Endothelial cell of umbilical vein (primary cell): ENCODE data around the gene URI1. TPM values are rescaled to one million over a fixed set of nuclear protein-coding genes. Genes with fewer than 3 reads are reported as not detected.

ENCODE experiments used
- BruUV-seq: library from RNA; stranded (reverse); fragments of 400-500 nt; replicated peaks from 2 replicates; lab custom pipeline; 2021; lab: Mats Ljungman, UMichigan
- CTCF ChIA-PET: fragments of 300-600, 350-600 bp; sonication (Branson Sonifier 250); formaldehyde crosslinking; loops from one replicate; lab custom pipeline; 2021; ENCODE audit warnings: antibody characterized with exemption, inconsistent platforms; lab: Charles Lee
- POLR2A ChIA-PET: fragments of 300-600, 350-600 bp; sonication (Branson Sonifier 250); formaldehyde crosslinking; loops from one replicate; lab custom pipeline; 2021; ENCODE audit warnings: antibody characterized with exemption, inconsistent platforms; lab: Charles Lee
- DNase-seq: peaks from one replicate; pipeline ENCODE4 v3.0.0-alpha.2; 2011; ENCODE audit warnings: low read depth, low spot score
- FAIRE-seq: peaks from 2 replicates; lab custom pipeline; 2011; peaks lifted over from hg19 to GRCh38; lab: Jason Lieb, UNC
- H2AFZ ChIP-seq: 2 replicates; pipeline ENCODE4 v1.6.0; 2012; ENCODE audit warnings: low read depth, low read length, control low read depth, inconsistent platforms
- H3K27ac ChIP-seq: 2 replicates; pipeline ENCODE4 v1.5.1; 2011; ENCODE audit warnings: low read depth, mild to moderate bottlenecking, control low read depth, low read length, moderate library complexity; ENCODE audit not compliant: insufficient read depth
- H3K27me3 ChIP-seq, 2 experiments: 2 replicates each; pipeline versions ENCODE4 v1.6.0 to v1.6.1; 2011; ENCODE audit warnings: low read length in 2 of 2, mixed read lengths in 1 of 2; ENCODE audit not compliant: control insufficient read depth in 2 of 2, insufficient read depth in 2 of 2
- H3K36me3 ChIP-seq, 2 experiments: 2 replicates in 1 of 2; 3 replicates in 1 of 2; pipeline ENCODE4 v1.5.1; 2011; ENCODE audit warnings: low read length in 2 of 2, mild to moderate bottlenecking in 1 of 2, moderate library complexity in 1 of 2; ENCODE audit not compliant: control insufficient read depth in 2 of 2, insufficient read depth in 2 of 2; ENCODE audit errors: extremely low read depth in 1 of 2
- H3K4me1 ChIP-seq: 3 replicates; pipeline ENCODE4 v1.5.1; 2011; ENCODE audit warnings: mild to moderate bottlenecking, low read length; ENCODE audit not compliant: control insufficient read depth, insufficient read depth; ENCODE audit errors: extremely low read depth
- H3K4me2 ChIP-seq: 2 replicates; pipeline ENCODE4 v1.6.1; 2011; ENCODE audit warnings: low read length, control low read depth, mixed read lengths; ENCODE audit not compliant: insufficient read depth
- H3K4me3 ChIP-seq, 3 experiments: fragments of 200-600 bp in 1 of 3; sonication (generic), shearing (Covaris generic) in 1 of 3; replicated peaks in 1 of 3; 2 replicates each; pipeline ENCODE4 v1.5.1; 2011 to 2016; ENCODE audit warnings: control low read depth in 3 of 3, low read length in 3 of 3, mild to moderate bottlenecking in 2 of 3, inconsistent platforms in 1 of 3, low read depth in 1 of 3, moderate library complexity in 1 of 3; ENCODE audit not compliant: insufficient read depth in 1 of 3
- H3K79me2 ChIP-seq: 2 replicates; pipeline ENCODE4 v1.6.0; 2012; ENCODE audit warnings: low read length, inconsistent platforms; ENCODE audit not compliant: control insufficient read depth, insufficient read depth
- H3K9ac ChIP-seq: replicated peaks from 2 replicates; pipeline ENCODE3; 2011; ENCODE audit warnings: low read length, control low read depth; ENCODE audit not compliant: insufficient read depth; ENCODE audit errors: extremely low read depth
- H3K9me1 ChIP-seq: replicated peaks from 3 replicates; pipeline ENCODE4 v1.6.0; 2011; ENCODE audit warnings: mild to moderate bottlenecking, low read length; ENCODE audit not compliant: control insufficient read depth, insufficient read depth; ENCODE audit errors: extremely low read depth
- H3K9me3 ChIP-seq: replicated peaks from 2 replicates; pipeline ENCODE4 v1.5.1; 2012; ENCODE audit warnings: low read length, inconsistent platforms; ENCODE audit not compliant: control insufficient read depth, insufficient read depth
- H4K20me1 ChIP-seq: replicated peaks from 2 replicates; pipeline ENCODE3; 2011; ENCODE audit warnings: mild to moderate bottlenecking, low read length; ENCODE audit not compliant: control insufficient read depth, insufficient read depth; ENCODE audit errors: extremely low read depth
- EZH2 ChIP-seq: IDR thresholded peaks from 2 replicates; pipeline ENCODE4 v1.6.1; 2012; ENCODE audit warnings: borderline replicate concordance, low read depth, mild to moderate bottlenecking, moderate library complexity, low read length, inconsistent platforms; ENCODE audit not compliant: severe bottlenecking
- FOS ChIP-seq: IDR thresholded peaks from 2 replicates; pipeline ENCODE4 v1.6.1; 2011; ENCODE audit warnings: mild to moderate bottlenecking, low read length, moderate library complexity, borderline replicate concordance; ENCODE audit not compliant: insufficient read depth
- GATA2 ChIP-seq: IDR thresholded peaks from 2 replicates; pipeline ENCODE4 v1.7.0; 2011; ENCODE audit warnings: low read depth, mild to moderate bottlenecking, moderate library complexity, mixed read lengths, low read length; ENCODE audit not compliant: insufficient read length, insufficient read depth
- JUN ChIP-seq: IDR thresholded peaks from 2 replicates; pipeline ENCODE4 v1.6.1; 2011; ENCODE audit warnings: borderline replicate concordance, low read depth; ENCODE audit not compliant: insufficient read length, insufficient read depth
- MYC ChIP-seq: IDR thresholded peaks from one replicate; pipeline ENCODE4 v1.6.1; 2011; ENCODE audit warnings: mild to moderate bottlenecking, low read depth, low read length
- POLR2A ChIP-seq: IDR thresholded peaks from 2 replicates; pipeline ENCODE4 v1.6.1; 2012; ENCODE audit warnings: low read depth, mild to moderate bottlenecking, control low read depth, low read length
- POLR2AphosphoS5 ChIP-seq: IDR thresholded peaks from 2 replicates; pipeline ENCODE4 v1.6.1; 2012; ENCODE audit warnings: low read depth, mild to moderate bottlenecking, control low read depth, low read length, moderate library complexity; ENCODE audit not compliant: insufficient read depth
- dilution Hi-C: fragments of 300-500 bp; cut with MboI; formaldehyde crosslinking; loops from one replicate; pipeline ENCODE4 v1.15.0; 2019; ENCODE audit warnings: low sequenced_read_pairs; ENCODE audit not compliant: extremely low pct_ligation_motif_present
- intact Hi-C: fragments of 100-400 bp; cut with micrococcal nuclease; formaldehyde crosslinking; loops from one replicate; pipeline ENCODE4 v1.10.0; 2022
- polyA plus RNA-seq, 4 experiments: library from polyadenylated mRNA; depleted of rRNA in 3 of 4; stranded (reverse) in 3 of 4; unstranded in 1 of 4; fragments of >200 nt; gene quantifications; 2 replicates each; pipeline versions ENCODE4 v1.2.1 to v1.2.3, GENCODE V29; 2011 to 2012; ENCODE audit warnings: missing spikeins in 1 of 4
- total RNA-seq: library from RNA; stranded (reverse); gene quantifications from 2 replicates; pipeline ENCODE4 v1.2.3, GENCODE V29; 2021
- TF ChIP-seq, protein P1 (sequence below): IDR thresholded peaks from 2 replicates; pipeline ENCODE4 v1.6.1; 2011; ENCODE audit not compliant: insufficient read depth, insufficient read length
- TF ChIP-seq, protein P2 (sequence below), 2 donors: IDR thresholded peaks; 1 replicate in 1 of 2; 2 replicates in 1 of 2; pipeline ENCODE4 v1.5.1; 2011; ENCODE audit warnings: low read length in 2 of 2, mild to moderate bottlenecking in 2 of 2, moderate library complexity in 2 of 2, control low read depth in 1 of 2, inconsistent platforms in 1 of 2, low read depth in 1 of 2; ENCODE audit not compliant: insufficient read depth in 1 of 2; ENCODE audit errors: extremely low read depth in 1 of 2

URI1 gene
- total and polyA plus RNA-seq, 2 donors (not counting 3 experiments of a cell fraction or from before 2014, with no cell fraction given) = 12.8 to 28.9 TPM

DNA sequence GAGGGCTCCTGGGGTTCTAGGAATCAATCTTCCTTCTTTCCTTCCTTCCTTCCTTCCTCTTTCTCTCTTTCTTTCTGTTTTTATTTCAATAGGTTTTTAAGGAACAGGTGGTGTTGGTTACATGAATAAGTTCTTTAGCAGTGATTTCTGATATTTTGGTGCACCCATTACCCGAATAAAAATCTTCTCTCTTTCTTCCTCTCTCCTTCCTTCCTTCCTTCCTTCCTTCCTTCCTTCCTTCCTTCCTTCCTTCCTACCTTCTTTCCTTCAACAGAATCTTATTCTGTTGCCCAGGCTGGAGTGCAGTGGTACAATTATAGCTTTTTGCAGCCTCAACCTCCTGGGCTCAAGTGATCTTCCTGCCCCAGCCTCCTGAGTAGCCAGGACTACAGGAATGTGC lies 16.0 kb upstream of the URI1 start:
- intact Hi-C loops (no loop called here), dilution Hi-C loops (no loop called here)
- Histone ChIP-seq H4K20me1 (no peaks in the 10 kb centered on the region), H3K36me3 (no peaks in the 10 kb centered on the region), H3K4me2 (no peak overlapping the region), H3K27ac (no peak overlapping the region), H3K4me3 (no peak overlapping the region), H3K9ac (no peak overlapping the region), H2AFZ (no peak overlapping the region), H3K9me1 (no peaks in the 10 kb centered on the region), H3K9me3 (no peaks in the 10 kb centered on the region), H3K4me1 (no peaks in the 10 kb centered on the region), H3K79me2 (no peaks in the 10 kb centered on the region), H3K27me3 (no peaks in the 10 kb centered on the region)
- POLR2A ChIA-PET = no interaction called here
- TF ChIP-seq POLR2AphosphoS5 (no peak), EZH2 (no peak), FOS (no peak), POLR2A (no peak), GATA2 (no peak), JUN (no peak), MYC (no peak)
- DNase-seq = no peak
- peak; percentile 12 for FAIRE-seq
- no TSS peak for BruUV-seq
- CTCF ChIA-PET = no interaction called here

DNA sequence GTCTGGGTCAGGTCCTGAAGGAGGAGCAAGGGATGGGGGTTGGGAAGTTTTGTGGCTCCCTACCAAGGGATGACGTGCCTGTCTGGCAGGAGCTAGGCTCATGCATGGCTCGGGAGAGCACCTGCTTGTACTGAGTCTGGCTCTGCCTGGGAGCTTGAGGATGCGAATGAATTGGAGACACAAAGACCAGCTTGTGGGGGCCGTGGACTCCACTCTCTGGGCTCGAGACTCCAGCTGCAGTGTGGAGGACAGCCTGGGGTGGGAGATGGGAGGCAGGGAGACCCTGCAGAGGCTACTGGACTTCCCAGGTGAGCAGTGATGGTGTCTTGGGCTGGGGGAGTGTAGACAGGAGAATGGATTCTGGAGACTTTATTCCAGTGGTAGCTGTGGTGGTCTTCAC lies 15.2 kb upstream of the URI1 start:
- Histone ChIP-seq H3K27me3 (no peaks in the 10 kb centered on the region), H2AFZ (no peak overlapping the region), H4K20me1 (no peaks in the 10 kb centered on the region), H3K36me3 (no peaks in the 10 kb centered on the region), H3K4me2 (no peak overlapping the region), H3K4me3 (no peak overlapping the region), H3K79me2 (no peaks in the 10 kb centered on the region), H3K4me1 (no peaks in the 10 kb centered on the region), H3K27ac (no peak overlapping the region), H3K9me3 (no peaks in the 10 kb centered on the region), H3K9me1 (no peaks in the 10 kb centered on the region), H3K9ac (no peak overlapping the region)
- ChIA-PET CTCF (interaction anchor here (0.8 kb wide), 1 partner anchor 15 kb away, joined by 3 read pairs; the partner anchor contains the start of gene URI1), POLR2A (no interaction called here)
- DNase-seq = no peak
- no TSS peak for BruUV-seq
- TF ChIP-seq, protein P1, sequence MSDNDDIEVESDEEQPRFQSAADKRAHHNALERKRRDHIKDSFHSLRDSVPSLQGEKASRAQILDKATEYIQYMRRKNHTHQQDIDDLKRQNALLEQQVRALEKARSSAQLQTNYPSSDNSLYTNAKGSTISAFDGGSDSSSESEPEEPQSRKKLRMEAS = no peak
- TF ChIP-seq GATA2 (no peak), POLR2AphosphoS5 (no peak), POLR2A (no peak), EZH2 (no peak)
- TF ChIP-seq, protein P2, sequence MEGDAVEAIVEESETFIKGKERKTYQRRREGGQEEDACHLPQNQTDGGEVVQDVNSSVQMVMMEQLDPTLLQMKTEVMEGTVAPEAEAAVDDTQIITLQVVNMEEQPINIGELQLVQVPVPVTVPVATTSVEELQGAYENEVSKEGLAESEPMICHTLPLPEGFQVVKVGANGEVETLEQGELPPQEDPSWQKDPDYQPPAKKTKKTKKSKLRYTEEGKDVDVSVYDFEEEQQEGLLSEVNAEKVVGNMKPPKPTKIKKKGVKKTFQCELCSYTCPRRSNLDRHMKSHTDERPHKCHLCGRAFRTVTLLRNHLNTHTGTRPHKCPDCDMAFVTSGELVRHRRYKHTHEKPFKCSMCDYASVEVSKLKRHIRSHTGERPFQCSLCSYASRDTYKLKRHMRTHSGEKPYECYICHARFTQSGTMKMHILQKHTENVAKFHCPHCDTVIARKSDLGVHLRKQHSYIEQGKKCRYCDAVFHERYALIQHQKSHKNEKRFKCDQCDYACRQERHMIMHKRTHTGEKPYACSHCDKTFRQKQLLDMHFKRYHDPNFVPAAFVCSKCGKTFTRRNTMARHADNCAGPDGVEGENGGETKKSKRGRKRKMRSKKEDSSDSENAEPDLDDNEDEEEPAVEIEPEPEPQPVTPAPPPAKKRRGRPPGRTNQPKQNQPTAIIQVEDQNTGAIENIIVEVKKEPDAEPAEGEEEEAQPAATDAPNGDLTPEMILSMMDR (IDR thresholded peaks at IDR 0.05; ENCODE audit: extremely low read depth in 1 of 2, insufficient read depth in 1 of 2, low read depth in 1 of 2, low read length in 2 of 2) = no peak
- no peak for FAIRE-seq
- intact Hi-C loops = no loop called here
- dilution Hi-C loops = no loop called here
